Testis (tissue), 3 donors: Measurements from ENCODE around the gene FGF8. TPM values are rescaled to one million over a fixed set of nuclear protein-coding genes. Genes with fewer than 3 reads are reported as not detected.

Experiments
- DNase-seq: peaks from one replicate; pipeline ENCODE4 v3.0.0-alpha.2; 2019
- H3K27ac ChIP-seq, 2 donors: fragments of 200-600 bp; sonication (generic); one replicate each; pipeline ENCODE4 v1.5.1; 2019
- H3K27me3 ChIP-seq: fragments of 200-600 bp; sonication (generic); one replicate; pipeline ENCODE4 v1.5.1; 2019
- H3K36me3 ChIP-seq: fragments of 200-600 bp; sonication (generic); one replicate; pipeline ENCODE4 v1.5.1; 2017; ENCODE audit warnings: low read depth; ENCODE audit errors: missing control alignments
- H3K4me1 ChIP-seq: fragments of 200-600 bp; sonication (generic); one replicate; pipeline ENCODE4 v1.5.1; 2019
- H3K4me3 ChIP-seq, 2 donors: fragments of 200-600 bp; sonication (generic); one replicate each; pipeline ENCODE4 v1.5.1; 2017 to 2019
- H3K9me3 ChIP-seq: fragments of 200-600 bp; sonication (generic); one replicate; pipeline ENCODE4 v1.5.1; 2017
- POLR2A ChIP-seq: fragments of 450-650 bp; IDR thresholded peaks from one replicate; pipeline ENCODE4 v1.6.1; 2017; ENCODE audit warnings: antibody characterized with exemption, mild to moderate bottlenecking, moderate library complexity
- WGBS, 2 donors: methylation state at CpG; one replicate each; pipeline ENCODE4 v1.1.5; 2018; 5-methylcytosine and 5-hydroxymethylcytosine counted together
- intact Hi-C: fragments of 100-400 bp; cut with DNase I; formaldehyde crosslinking; loops from one replicate; pipeline ENCODE4 v1.15.1; 2023; ENCODE audit warnings: low total_unique reads
- polyA plus RNA-seq: library from polyadenylated mRNA; stranded (reverse); fragments of 350-450 nt; fragmentation: Illumina TruSeq; extraction: RNeasy Lipid Tissue Mini Kit (QIAGEN cat#74804); gene quantifications from one replicate; pipeline ENCODE4 v1.2.3, GENCODE V29; 2014; ENCODE audit warnings: low read depth, low replicate concordance; ENCODE audit not compliant: insufficient read depth
- total RNA-seq, 2 donors: library from RNA; depleted of rRNA; stranded (reverse); fragments of >200 nt; gene quantifications; one replicate each; pipeline ENCODE4 v1.2.3, GENCODE V29; 2016
- TF ChIP-seq, protein P1 (sequence below), 3 experiments: fragments of 450-650 bp in 2 of 3; fragments of 200-600 bp in 1 of 3; sonication (generic) in 1 of 3; IDR thresholded peaks; one replicate each; pipeline ENCODE4 v1.5.1; 2016 to 2019; ENCODE audit warnings: antibody characterized with exemption in 3 of 3, mild to moderate bottlenecking in 2 of 3, moderate library complexity in 1 of 3

Gene FGF8
- total and polyA plus RNA-seq, 3 donors from 2014 or later: 0.41 to 1.1 TPM; not detected in 1

DNA sequence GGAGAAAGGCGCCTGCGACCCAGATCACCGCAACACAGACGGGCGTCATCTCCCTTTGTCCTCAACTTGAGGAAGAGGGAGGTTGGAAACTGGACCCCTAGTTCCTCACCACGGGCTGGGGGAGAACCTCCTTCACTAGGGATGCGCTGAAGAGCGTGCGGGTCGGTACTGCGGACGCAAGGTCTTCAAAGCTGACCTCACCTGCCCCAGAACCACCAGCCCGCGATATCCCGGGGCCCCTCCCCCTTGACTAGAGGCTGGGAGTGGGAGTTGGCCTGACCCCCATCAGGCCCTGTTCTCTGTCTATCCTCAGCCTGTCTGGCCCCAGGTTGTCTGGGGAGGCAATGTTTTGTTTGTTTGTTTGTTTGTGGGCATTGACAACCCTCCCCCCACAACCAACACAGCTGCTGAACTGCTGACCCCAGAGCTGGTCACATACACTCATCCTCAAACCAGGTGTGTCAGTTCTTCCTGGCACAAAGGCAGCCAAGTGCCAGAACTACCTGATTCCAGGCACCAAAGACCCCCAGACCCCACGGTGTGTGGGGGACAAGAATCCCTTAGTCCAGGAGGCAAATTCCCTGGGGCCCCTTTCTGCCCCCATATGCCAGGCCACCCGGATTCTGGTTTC is 4.4 kb upstream of the FGF8 start:
- peaks cover 27% of the 10 kb centered on the region for H3K4me1 ChIP-seq
- no peaks in the 10 kb centered on the region for H3K36me3 ChIP-seq
- H3K4me3 ChIP-seq: peak overlapping the region in 1 of 2 donors; percentile 23
- intact Hi-C loops: no loop called here
- no peaks in the 10 kb centered on the region for H3K27me3 ChIP-seq
- no peak overlapping the region for H3K27ac ChIP-seq
- TF ChIP-seq, protein P1, sequence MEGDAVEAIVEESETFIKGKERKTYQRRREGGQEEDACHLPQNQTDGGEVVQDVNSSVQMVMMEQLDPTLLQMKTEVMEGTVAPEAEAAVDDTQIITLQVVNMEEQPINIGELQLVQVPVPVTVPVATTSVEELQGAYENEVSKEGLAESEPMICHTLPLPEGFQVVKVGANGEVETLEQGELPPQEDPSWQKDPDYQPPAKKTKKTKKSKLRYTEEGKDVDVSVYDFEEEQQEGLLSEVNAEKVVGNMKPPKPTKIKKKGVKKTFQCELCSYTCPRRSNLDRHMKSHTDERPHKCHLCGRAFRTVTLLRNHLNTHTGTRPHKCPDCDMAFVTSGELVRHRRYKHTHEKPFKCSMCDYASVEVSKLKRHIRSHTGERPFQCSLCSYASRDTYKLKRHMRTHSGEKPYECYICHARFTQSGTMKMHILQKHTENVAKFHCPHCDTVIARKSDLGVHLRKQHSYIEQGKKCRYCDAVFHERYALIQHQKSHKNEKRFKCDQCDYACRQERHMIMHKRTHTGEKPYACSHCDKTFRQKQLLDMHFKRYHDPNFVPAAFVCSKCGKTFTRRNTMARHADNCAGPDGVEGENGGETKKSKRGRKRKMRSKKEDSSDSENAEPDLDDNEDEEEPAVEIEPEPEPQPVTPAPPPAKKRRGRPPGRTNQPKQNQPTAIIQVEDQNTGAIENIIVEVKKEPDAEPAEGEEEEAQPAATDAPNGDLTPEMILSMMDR (IDR thresholded peaks at IDR 0.05): peak in 1 of 3 experiments; percentile 4
- no peak for TF ChIP-seq POLR2A
- DNase-seq: no peak
- WGBS, 2 donors: 25 to 28% methylated on average over 10 to 17 of the region's 17 CpGs
- no peaks in the 10 kb centered on the region for H3K9me3 ChIP-seq

DNA sequence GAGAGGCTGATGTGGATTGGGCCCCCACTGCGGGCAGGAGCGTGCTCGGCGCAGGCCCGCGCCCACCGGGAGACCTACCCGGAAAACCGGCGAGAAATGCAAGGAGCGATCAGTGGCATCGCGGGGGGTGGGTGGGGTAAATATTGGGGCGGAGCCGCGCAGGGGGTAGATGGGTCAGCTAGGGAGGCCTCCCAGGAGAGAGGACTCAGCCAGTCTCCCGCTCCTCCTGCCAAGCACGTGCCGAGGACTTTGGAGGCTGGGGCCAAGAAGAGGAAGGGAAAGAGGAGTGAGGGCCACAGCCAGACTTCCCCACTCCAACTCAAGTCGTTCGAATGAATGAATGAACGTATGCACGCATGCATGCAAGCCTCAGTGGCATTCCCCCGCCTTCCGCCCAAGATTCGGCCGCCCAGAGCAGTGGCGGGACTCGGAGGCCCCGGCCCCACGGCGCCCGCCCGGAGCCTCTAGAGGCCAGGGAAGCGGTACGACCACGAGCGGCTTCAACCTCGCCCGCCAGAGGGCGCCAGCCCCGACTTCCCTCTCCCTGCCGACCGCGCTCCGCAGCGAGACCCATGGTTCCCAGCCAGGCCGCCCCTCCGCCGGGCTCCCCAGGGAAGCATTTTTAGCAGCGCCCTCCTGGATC is 3.8 kb upstream of the FGF8 start:
- H3K4me3 ChIP-seq: peak overlapping the region in 1 of 2 donors; percentile 23
- peaks cover 31% of the 10 kb centered on the region for H3K4me1 ChIP-seq
- WGBS, 2 donors: 5 to 6% methylated on average over 27 to 36 of the region's 51 CpGs
- H3K27ac ChIP-seq: no peak overlapping the region
- DNase-seq: peak; percentile 88
- no peak for TF ChIP-seq POLR2A
- TF ChIP-seq, protein P1 (IDR thresholded peaks at IDR 0.05): peak; percentile 57 to 79 (median 58)
- peaks cover under 1% of the 10 kb centered on the region for H3K27me3 ChIP-seq
- no peaks in the 10 kb centered on the region for H3K9me3 ChIP-seq
- intact Hi-C loops: no loop called here
- no peaks in the 10 kb centered on the region for H3K36me3 ChIP-seq

DNA sequence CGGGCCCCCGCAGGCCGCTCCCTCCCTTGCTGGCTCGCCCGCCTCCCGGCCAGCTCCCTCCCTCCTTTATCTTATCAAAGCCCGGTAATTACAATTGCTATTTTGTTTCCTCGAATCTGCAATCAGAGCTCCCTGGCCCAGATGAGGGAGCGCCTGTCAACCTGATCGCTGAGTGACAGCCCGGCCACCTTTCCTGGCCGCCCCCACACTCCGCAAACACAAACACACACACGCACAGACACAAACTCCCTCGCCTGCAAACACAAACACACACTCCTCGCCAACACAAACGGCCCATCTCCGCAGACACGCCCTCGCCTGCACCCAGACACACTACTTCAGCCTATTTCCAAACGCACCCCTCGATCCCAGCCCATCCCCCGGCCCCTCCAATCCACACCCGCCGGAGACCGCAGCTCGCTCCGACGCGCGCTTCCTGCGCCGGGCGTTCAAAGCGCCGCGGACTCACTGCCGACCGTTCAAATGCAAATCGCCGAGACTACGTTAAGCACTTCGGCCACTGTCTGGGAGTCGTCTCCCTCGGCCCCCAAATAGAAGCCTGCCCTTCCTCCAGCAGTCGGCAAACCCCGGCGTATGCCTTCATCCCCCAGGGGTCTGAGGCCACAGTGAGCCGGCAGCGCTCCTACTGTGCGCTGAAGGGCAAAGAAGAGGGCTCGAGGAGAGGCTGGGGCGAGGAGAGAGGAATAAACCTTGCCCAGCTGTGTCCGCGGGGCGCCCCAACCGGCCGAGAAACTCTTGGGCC is 3.0 kb upstream of the FGF8 start:
- peak overlapping the region in 1 of 2 donors; percentile 23 for H3K4me3 ChIP-seq
- H3K27me3 ChIP-seq: peaks cover 6% of the 10 kb centered on the region
- intact Hi-C loops: no loop called here
- TF ChIP-seq, protein P1 (IDR thresholded peaks at IDR 0.05): no peak
- no peak for TF ChIP-seq POLR2A
- H3K9me3 ChIP-seq: no peaks in the 10 kb centered on the region
- H3K36me3 ChIP-seq: no peaks in the 10 kb centered on the region
- DNase-seq: peak; percentile 81
- 20 to 22% methylated on average over 40 to 58 of the region's 58 CpGs for WGBS, 2 donors
- H3K4me1 ChIP-seq: peaks cover 33% of the 10 kb centered on the region
- no peak overlapping the region for H3K27ac ChIP-seq

DNA sequence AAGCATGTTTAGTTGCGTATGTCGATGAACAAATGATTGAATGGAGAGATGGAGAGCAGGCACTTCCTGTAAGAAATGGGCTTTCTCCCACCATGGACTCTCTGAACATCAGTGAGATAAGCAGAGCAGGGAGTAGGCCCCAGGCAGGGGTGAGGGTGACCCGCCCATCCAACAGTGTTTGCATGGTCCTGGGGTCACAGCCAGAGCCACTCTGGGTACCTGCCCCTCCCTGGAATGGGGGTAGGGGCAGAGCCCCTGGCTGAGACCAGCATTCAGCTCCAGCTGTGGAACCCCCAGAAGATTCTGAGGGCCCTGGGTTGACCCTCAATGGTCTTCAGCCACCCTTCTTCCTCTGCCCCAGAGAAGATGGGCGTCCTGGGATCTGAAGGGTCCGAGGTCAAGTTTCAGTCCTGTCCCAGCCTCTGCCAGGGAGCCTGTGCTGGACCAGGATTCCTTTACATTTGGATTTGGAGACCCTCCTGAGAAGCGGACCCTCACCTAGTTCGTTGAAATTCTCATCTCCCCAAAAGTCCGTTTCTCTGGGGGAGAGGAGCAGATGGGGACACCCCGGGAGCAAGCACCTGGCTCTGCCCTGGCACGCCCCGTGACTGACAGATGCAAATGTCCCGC is 2.4 kb upstream of the FGF8 start:
- Histone ChIP-seq H3K36me3 (no peaks in the 10 kb centered on the region), H3K4me3 (no peak overlapping the region), H3K4me1 (peaks cover 32% of the 10 kb centered on the region), H3K27me3 (peaks cover 6% of the 10 kb centered on the region), H3K9me3 (no peaks in the 10 kb centered on the region), H3K27ac (no peak overlapping the region)
- intact Hi-C loops: no loop called here
- WGBS, 2 donors: 55 to 68% methylated on average over 10 to 12 of the region's 12 CpGs
- no peak for TF ChIP-seq POLR2A
- TF ChIP-seq, protein P1 (IDR thresholded peaks at IDR 0.05): no peak
- no peak for DNase-seq
